ENCODE data around the gene LMAN2L.

DNA sequence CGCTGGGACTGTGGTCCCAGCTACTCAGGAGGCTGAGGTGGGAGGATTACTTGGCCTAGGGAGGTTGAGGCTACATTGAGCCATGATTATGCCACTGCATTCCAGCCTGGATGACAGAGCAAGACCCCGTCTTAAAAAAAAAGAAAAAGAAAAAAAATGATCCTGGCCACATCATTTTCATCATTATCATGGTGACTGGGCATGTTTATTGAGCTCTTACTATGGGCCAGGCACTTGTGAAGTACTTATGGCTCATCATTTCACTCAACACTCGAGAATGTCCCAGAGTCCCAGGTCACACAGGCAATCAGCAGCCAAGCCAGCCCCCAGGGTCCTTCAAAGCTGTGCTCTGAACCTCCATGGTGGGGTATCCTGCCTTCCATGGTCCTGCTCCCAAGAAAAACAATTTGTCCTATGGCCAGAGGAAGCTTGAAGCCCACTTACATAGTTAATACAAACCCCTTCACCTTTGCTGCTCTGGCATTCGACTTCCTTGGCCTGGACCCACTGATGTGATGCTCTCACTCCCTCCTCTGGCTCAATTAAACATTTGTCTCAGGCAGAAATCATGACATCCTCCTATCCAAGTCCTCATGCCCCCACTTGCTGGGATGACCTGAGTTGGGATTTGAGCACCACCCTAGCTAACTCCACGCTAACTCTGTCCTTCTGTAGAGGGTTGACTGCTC, 17.1 kb upstream of the LMAN2L start:
- TF ChIP-seq, protein P1, sequence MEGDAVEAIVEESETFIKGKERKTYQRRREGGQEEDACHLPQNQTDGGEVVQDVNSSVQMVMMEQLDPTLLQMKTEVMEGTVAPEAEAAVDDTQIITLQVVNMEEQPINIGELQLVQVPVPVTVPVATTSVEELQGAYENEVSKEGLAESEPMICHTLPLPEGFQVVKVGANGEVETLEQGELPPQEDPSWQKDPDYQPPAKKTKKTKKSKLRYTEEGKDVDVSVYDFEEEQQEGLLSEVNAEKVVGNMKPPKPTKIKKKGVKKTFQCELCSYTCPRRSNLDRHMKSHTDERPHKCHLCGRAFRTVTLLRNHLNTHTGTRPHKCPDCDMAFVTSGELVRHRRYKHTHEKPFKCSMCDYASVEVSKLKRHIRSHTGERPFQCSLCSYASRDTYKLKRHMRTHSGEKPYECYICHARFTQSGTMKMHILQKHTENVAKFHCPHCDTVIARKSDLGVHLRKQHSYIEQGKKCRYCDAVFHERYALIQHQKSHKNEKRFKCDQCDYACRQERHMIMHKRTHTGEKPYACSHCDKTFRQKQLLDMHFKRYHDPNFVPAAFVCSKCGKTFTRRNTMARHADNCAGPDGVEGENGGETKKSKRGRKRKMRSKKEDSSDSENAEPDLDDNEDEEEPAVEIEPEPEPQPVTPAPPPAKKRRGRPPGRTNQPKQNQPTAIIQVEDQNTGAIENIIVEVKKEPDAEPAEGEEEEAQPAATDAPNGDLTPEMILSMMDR (IDR thresholded peaks at IDR 0.05) = no peak
- TF ChIP-seq POLR2AphosphoS5 (IDR thresholded peaks at IDR 0.05) = no peak
- no peak for TF ChIP-seq POLR2A (IDR thresholded peaks at IDR 0.05)
